Naive B cell (primary cell): ENCODE results near the gene HTATIP2. TPM values are rescaled to one million over a fixed set of nuclear protein-coding genes. Genes with fewer than 3 reads are reported as not detected.
"Not testable (repeated sequence)": the region's sequence is repeated elsewhere in the genome, so short reads cannot be mapped to it uniquely, and the experiment has no call there.

Experiments used
- ATAC-seq, 2 donors: fragments of 150-1000 bp; cut with Tn5 transposase; 2 replicates each; pipeline ENCODE4 v1.10.0; 2021; ENCODE audit warnings: low read depth in 2 of 2, mild to moderate bottlenecking in 2 of 2, moderate library complexity in 2 of 2
- DNase-seq: peaks from one replicate; pipeline ENCODE4 v3.0.0; 2022
- H3K27ac Mint-ChIP-seq, 6 donors: one replicate each; pipeline ENCODE4 v1.8.0; 2020 to 2022; ENCODE audit warnings: mild to moderate bottlenecking in 6 of 6, mixed read lengths in 6 of 6, moderate library complexity in 5 of 6, inconsistent platforms in 2 of 6
- H3K27me3 Mint-ChIP-seq, 3 donors: one replicate each; pipeline ENCODE4 v1.8.0; 2021 to 2022; ENCODE audit warnings: mixed read lengths in 3 of 3, mild to moderate bottlenecking in 1 of 3
- H3K36me3 Mint-ChIP-seq, 2 donors: one replicate each; pipeline ENCODE4 v1.8.0; 2020 to 2022; ENCODE audit warnings: mixed read lengths in 2 of 2, inconsistent platforms in 1 of 2, mild to moderate bottlenecking in 1 of 2
- H3K4me1 Mint-ChIP-seq, 3 donors: one replicate each; pipeline ENCODE4 v1.8.0; 2020 to 2022; ENCODE audit warnings: mixed read lengths in 3 of 3, inconsistent platforms in 1 of 3, mild to moderate bottlenecking in 1 of 3, moderate library complexity in 1 of 3
- H3K4me3 Mint-ChIP-seq, 8 donors: one replicate each; pipeline ENCODE4 v1.8.0; 2020 to 2022; ENCODE audit warnings: mild to moderate bottlenecking in 8 of 8, mixed read lengths in 8 of 8, moderate library complexity in 8 of 8, inconsistent platforms in 2 of 8
- H3K9me3 Mint-ChIP-seq, 7 donors: one replicate each; pipeline ENCODE4 v1.8.0; 2020 to 2022; ENCODE audit warnings: mixed read lengths in 7 of 7, mild to moderate bottlenecking in 5 of 7, inconsistent platforms in 2 of 7, moderate library complexity in 1 of 7
- polyA plus RNA-seq, 6 donors: library from polyadenylated mRNA; unstranded; fragments of 300-500 nt; fragmentation: Illumina TruSeq; gene quantifications; one replicate each; pipeline ENCODE4 v1.2.3, GENCODE V29; 2021; ENCODE audit warnings: low read depth in 6 of 6

HTATIP2 gene
- polyA plus RNA-seq, 6 donors from 2014 or later, result 57.9 to 113 (median 68.7) TPM

DNA sequence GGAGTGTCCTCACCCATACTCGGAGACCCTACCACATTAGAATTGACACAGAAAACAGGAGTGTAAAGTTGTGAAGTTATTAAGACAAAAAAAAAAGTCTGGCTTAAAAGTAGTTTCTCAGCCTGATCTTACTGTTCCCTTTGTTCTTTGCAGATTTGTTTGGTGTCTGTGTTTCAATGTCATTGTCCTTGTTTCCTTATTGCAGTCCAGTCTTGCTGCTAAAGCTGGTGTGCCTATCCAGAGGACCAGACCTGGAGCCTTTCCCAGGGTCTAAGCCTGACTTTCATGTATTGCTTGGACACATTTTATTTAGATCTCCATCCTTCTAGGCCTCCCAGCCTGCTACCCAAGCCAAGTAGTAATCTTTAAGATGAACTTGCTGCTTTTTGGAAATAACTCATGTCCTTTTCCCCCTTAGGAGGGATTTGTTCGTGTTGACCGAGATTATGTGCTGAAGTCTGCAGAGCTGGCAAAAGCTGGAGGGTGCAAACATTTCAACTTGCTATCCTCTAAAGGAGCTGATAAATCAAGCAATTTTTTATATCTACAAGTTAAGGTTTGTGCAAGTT is 12.7 kb downstream of the HTATIP2 start:
- no peaks in the 10 kb centered on the region for H3K27me3 Mint-ChIP-seq
- H3K27ac Mint-ChIP-seq, result peak overlapping the region in 1 of 6 donors; percentile 54
- DNase-seq, result no peak
- H3K36me3 Mint-ChIP-seq, result peaks cover 0 to 28% of the 10 kb centered on the region in 2 donors
- no peak overlapping the region for H3K4me3 Mint-ChIP-seq
- no peak for ATAC-seq
- H3K9me3 Mint-ChIP-seq, result no peaks in the 10 kb centered on the region
- no peaks in the 10 kb centered on the region for H3K4me1 Mint-ChIP-seq

DNA sequence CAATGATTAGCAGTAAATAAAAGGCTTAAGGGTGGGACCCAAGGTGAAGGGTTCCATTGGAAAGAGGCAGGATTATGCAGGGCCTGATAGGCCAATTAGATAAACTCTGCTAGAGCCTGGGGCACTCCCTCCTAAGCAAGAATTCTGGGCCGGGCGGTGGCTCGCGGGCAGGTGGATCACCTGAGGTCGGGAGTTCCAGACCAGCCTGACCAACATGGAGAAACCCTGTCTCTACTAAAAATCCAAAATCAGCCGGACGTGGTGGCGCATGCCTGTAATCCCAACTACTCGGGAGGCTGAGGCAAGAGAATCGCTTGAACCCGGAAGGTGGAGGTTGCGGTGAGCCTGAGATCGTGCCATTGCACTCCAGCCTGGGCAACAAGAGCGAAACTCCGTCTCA is 22.5 kb downstream of the HTATIP2 start:
- Mint-ChIP-seq H3K4me1 (peaks cover 15 to 25% (median 16%) of the 10 kb centered on the region in 3 donors), H3K27ac (peak overlapping the region in 3 of 6 donors; percentile 59 to 99 (median 98)), H3K4me3 (peak overlapping the region; percentile 66 to 100 (median 98))
- not testable (repeated sequence) for H3K36me3 Mint-ChIP-seq, DNase-seq, H3K9me3 Mint-ChIP-seq, H3K27me3 Mint-ChIP-seq, ATAC-seq

DNA sequence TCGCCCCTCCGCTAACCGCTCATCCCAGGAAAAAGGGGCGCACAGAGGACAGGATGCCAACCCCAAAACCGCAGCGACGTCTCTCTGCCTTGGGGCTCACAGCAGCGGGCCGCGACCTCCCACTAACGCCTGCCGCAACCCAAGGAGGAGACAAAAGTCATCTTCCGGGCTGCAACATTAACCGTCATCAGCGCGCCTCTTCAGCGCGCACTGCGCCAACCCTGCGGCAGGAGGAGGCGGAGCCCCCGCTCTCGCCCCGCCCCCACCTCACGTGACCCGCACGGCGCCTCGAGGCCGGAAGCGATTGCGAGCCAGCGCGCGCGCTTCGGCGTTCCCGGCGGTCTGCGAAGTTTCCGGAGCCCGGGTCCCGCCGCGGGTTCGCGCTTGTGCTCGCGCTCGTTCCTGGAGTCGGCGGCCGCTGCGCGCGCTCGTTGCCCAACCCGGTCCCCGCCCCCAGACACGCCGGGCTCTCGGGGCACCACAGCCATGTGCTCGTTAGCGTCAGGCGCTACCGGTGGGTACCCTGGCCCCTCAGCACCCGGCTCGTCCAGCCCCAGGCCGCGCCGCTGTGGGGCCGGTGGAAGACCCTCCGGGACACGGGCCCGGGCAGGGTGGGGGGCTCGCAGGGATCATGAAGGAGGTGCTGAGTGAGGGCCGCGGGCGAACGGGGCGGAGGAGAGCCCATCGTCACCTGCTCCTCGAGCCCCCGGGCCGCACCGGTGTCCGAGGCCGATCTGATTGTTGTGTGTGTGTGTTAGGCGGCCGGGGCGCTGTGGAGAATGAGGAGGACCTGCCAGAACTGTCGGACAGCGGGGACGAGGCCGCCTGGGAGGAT is 24.0 kb downstream of the HTATIP2 start, which contains the start of gene PRMT3:
PRMT3 (plus strand) TSS at position 456 of the 835 bp plus-strand sequence; CDS start at position 487, 31 bp downstream.
- H3K4me1 Mint-ChIP-seq, result peaks cover 15 to 25% (median 16%) of the 10 kb centered on the region in 3 donors
- no peaks in the 10 kb centered on the region for H3K36me3 Mint-ChIP-seq
- ATAC-seq, result peak; percentile 85 to 87
- peak within 1 kb of the TSS; percentile 96 to 100 (median 98) for H3K4me3 Mint-ChIP-seq
- DNase-seq, result peak; percentile 98
- H3K27me3 Mint-ChIP-seq, result no peaks in the 10 kb centered on the region
- no peaks in the 10 kb centered on the region for H3K9me3 Mint-ChIP-seq
- H3K27ac Mint-ChIP-seq, result peak within 1 kb of the TSS; percentile 98 to 100 (median 100)

GRCh38 chr11:20388096-20389055 is 24.9 kb downstream of the HTATIP2 start:
- DNase-seq (peak; percentile 21), ATAC-seq (peak in 1 of 2 donors; percentile 3)
- Mint-ChIP-seq H3K4me3 (peak overlapping the region; percentile 96 to 100 (median 98)), H3K36me3 (no peaks in the 10 kb centered on the region), H3K27me3 (no peaks in the 10 kb centered on the region), H3K27ac (peak overlapping the region; percentile 91 to 100 (median 96)), H3K4me1 (peaks cover 15 to 25% (median 16%) of the 10 kb centered on the region in 3 donors), H3K9me3 (no peaks in the 10 kb centered on the region)

- H3K27me3 Mint-ChIP-seq, result no peaks in the 10 kb centered on the region
- peaks cover 3 to 5% (median 4%) of the 10 kb centered on the region in 3 donors for H3K4me1 Mint-ChIP-seq
- H3K4me3 Mint-ChIP-seq, result no peak overlapping the region
- no peak for DNase-seq
- no peaks in the 10 kb centered on the region for H3K9me3 Mint-ChIP-seq
- H3K36me3 Mint-ChIP-seq, result peaks cover 7 to 16% of the 10 kb centered on the region in 2 donors
- H3K27ac Mint-ChIP-seq, result no peak overlapping the region
- ATAC-seq, result peak in 1 of 2 donors; percentile 63
These were observed 33.8 kb downstream of the HTATIP2 start for GRCh38 chr11:20397281-20397680.

DNA sequence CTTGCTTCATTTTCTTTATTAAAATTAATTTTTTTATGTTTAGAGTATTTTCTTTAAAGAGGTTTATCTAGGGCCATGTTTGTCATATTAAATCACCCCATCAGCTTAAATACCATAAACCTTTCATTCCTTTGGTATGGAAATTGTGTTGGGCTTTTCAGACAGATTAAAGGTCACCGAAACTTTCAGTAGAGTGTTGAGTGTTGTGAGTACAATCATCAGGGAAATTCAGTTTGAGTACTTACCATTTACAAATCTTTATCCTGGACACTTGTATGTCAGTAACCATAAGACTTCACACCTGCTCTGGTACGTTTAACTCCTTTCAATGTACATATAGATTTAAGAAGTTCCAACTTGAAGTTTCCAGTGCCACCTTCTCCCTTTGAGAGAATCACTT is 36.0 kb downstream of the HTATIP2 start:
- peaks cover 5 to 24% of the 10 kb centered on the region in 2 donors for H3K36me3 Mint-ChIP-seq
- DNase-seq (no peak), ATAC-seq (no peak)
- H3K27me3 Mint-ChIP-seq, result no peaks in the 10 kb centered on the region
- no peak overlapping the region for H3K4me3 Mint-ChIP-seq
- peaks cover 3 to 5% (median 4%) of the 10 kb centered on the region in 3 donors for H3K4me1 Mint-ChIP-seq
- no peaks in the 10 kb centered on the region for H3K9me3 Mint-ChIP-seq
- H3K27ac Mint-ChIP-seq, result no peak overlapping the region

GRCh38 chr11:20403059-20403458 is 39.5 kb downstream of the HTATIP2 start:
- DNase-seq (no peak), ATAC-seq (no peak)
- Mint-ChIP-seq H3K4me1 (no peaks in the 10 kb centered on the region), H3K9me3 (no peaks in the 10 kb centered on the region), H3K36me3 (peaks cover 4 to 29% of the 10 kb centered on the region in 2 donors), H3K27me3 (no peaks in the 10 kb centered on the region), H3K4me3 (no peak overlapping the region), H3K27ac (no peak overlapping the region)

DNA sequence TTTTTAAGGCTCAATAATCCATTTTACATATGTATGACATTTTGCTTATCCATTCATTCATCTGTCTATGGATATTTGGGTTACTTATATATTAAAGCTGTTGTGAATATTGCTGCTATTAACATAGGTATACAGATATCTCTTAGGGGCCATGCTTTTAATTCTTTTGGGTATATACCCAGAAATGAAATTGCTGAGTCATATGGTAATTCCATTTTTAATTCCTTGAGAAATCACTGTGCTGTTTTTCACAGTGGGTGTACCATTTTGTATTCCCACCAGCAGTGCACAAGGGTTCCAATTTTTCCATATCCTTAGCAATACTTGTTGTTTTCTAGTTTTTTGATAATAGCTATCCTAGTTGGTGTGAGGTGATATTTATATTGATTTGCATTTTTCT is 43.0 kb downstream of the HTATIP2 start:
- Mint-ChIP-seq H3K4me3 (no peak overlapping the region), H3K27me3 (no peaks in the 10 kb centered on the region), H3K36me3 (peaks cover 4 to 24% of the 10 kb centered on the region in 2 donors), H3K9me3 (no peaks in the 10 kb centered on the region), H3K4me1 (no peaks in the 10 kb centered on the region), H3K27ac (no peak overlapping the region)
- ATAC-seq (no peak), DNase-seq (no peak)

DNA sequence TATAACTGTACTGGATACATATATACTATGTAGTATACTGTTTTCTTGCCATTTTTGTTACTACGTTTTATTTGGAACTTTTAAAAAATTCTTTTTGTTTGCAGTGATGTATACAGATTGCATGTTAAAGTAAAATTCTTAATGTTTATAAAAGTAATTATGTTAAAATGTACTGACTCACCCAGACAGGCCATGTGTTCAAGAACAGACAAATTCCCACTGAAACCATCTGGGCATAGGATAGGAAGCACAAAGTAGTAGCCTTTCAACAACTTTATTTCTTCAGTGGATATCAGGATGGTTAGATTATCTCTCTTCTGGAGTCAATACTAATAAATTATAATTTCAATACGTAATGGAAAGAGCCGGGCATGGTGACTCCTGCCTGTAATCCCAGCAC is 43.8 kb downstream of the HTATIP2 start:
- H3K27ac Mint-ChIP-seq, result no peak overlapping the region
- H3K36me3 Mint-ChIP-seq, result peaks cover 4 to 24% of the 10 kb centered on the region in 2 donors

GRCh38 chr11:20415432-20415831 is 51.9 kb downstream of the HTATIP2 start:
- no peaks in the 10 kb centered on the region for H3K9me3 Mint-ChIP-seq
- no peaks in the 10 kb centered on the region for H3K4me1 Mint-ChIP-seq
- H3K27me3 Mint-ChIP-seq, result no peaks in the 10 kb centered on the region
- no peak overlapping the region for H3K4me3 Mint-ChIP-seq
- H3K36me3 Mint-ChIP-seq, result peaks cover 16 to 22% of the 10 kb centered on the region in 2 donors
- no peak for ATAC-seq
- no peak for DNase-seq
- H3K27ac Mint-ChIP-seq, result no peak overlapping the region

More for the DNA sequence above, 43.8 kb downstream of the HTATIP2 start:
- Mint-ChIP-seq H3K9me3 (no peaks in the 10 kb centered on the region), H3K27me3 (no peaks in the 10 kb centered on the region), H3K4me3 (no peak overlapping the region), H3K4me1 (no peaks in the 10 kb centered on the region)
- DNase-seq, result no peak
- ATAC-seq, result no peak

DNA sequence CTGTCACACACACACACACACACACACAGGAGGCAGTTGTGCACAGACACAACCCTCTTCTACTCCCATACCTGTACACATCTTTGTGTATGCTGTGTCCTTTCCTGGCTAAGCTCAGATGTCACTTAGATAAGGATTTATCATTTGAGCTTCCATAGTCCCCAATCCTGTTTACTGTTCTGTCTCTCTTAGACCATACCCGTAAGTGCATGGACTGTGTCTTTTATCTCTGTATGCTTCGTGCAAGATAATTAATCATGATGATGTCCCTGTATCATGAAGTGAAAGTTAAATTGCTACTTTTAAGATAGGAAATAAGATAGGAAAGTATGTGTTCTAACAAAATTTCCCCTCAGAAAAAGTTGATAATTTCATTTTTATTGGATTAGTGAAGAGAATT is 54.3 kb downstream of the HTATIP2 start:
- peaks cover 31% of the 10 kb centered on the region in 2 donors for H3K36me3 Mint-ChIP-seq

DNA sequence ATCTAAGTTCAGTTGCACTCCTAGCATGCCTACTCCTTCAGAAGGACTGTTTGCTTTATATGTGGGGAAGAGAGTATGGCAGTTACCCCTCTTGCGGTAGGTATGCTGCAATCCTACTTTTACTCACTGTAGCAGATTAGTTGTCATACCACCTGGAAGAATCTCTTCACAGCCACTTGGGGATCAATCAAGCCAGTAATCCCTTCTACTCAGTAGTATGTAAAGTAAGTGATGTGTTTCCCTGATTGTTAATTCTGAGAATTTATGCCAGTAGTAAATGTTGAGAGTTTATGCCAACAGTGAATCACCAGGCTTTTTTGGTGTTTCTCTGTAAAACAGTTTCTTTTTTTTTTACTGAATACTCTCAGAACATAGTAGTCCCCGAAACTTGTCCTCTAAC is 58.4 kb downstream of the HTATIP2 start:
- no peaks in the 10 kb centered on the region for H3K27me3 Mint-ChIP-seq
- H3K27ac Mint-ChIP-seq, result peak overlapping the region in 1 of 6 donors; percentile 76
- H3K4me1 Mint-ChIP-seq, result no peaks in the 10 kb centered on the region
- ATAC-seq (no peak), DNase-seq (no peak)
- no peak overlapping the region for H3K4me3 Mint-ChIP-seq
- peaks cover 27 to 34% of the 10 kb centered on the region in 2 donors for H3K36me3 Mint-ChIP-seq
- no peaks in the 10 kb centered on the region for H3K9me3 Mint-ChIP-seq

More for the DNA sequence above, 54.3 kb downstream of the HTATIP2 start:
- no peaks in the 10 kb centered on the region for H3K9me3 Mint-ChIP-seq
- H3K4me1 Mint-ChIP-seq, result no peaks in the 10 kb centered on the region
- no peaks in the 10 kb centered on the region for H3K27me3 Mint-ChIP-seq
- no peak for ATAC-seq
- no peak overlapping the region for H3K27ac Mint-ChIP-seq
- DNase-seq, result no peak
- no peak overlapping the region for H3K4me3 Mint-ChIP-seq

- Mint-ChIP-seq H3K9me3 (no peaks in the 10 kb centered on the region), H3K27me3 (no peaks in the 10 kb centered on the region), H3K4me1 (peaks cover 0 to 4% (median 0%) of the 10 kb centered on the region in 3 donors), H3K4me3 (no peak overlapping the region), H3K36me3 (peaks cover 0 to 23% of the 10 kb centered on the region in 2 donors), H3K27ac (peak overlapping the region in 4 of 6 donors; percentile 39 to 87 (median 68))
- DNase-seq (no peak), ATAC-seq (no peak)
These were observed 65.7 kb downstream of the HTATIP2 start for GRCh38 chr11:20429216-20429615.
